Liver (tissue), 9 donors: Measurements from ENCODE around the gene MOGAT3. TPM values are rescaled to one million over a fixed set of nuclear protein-coding genes. Genes with fewer than 3 reads are reported as not detected.

Experiments used
- DNase-seq: peaks from one replicate; pipeline ENCODE4 v3.0.0-alpha.2; 2017; ENCODE audit warnings: low spot score
- H3K27ac ChIP-seq, 2 donors: one replicate each; pipeline ENCODE4 v1.7.0; 2013; ENCODE audit warnings: inconsistent platforms in 2 of 2, low read length in 2 of 2, control low read depth in 1 of 2, low read depth in 1 of 2, mild to moderate bottlenecking in 1 of 2
- H3K27me3 ChIP-seq, 4 donors: one replicate each; pipeline versions ENCODE4 v1.6.1 to v1.7.0; 2013; ENCODE audit warnings: low read length in 3 of 4, inconsistent platforms in 1 of 4, mild to moderate bottlenecking in 1 of 4, moderate library complexity in 1 of 4; ENCODE audit not compliant: control insufficient read depth in 4 of 4, insufficient read depth in 4 of 4
- H3K36me3 ChIP-seq, 4 donors: one replicate each; pipeline versions ENCODE4 v1.6.1 to v1.7.0; 2013; ENCODE audit warnings: low read length in 3 of 4, mild to moderate bottlenecking in 3 of 4, low read depth in 1 of 4, moderate library complexity in 1 of 4; ENCODE audit not compliant: control insufficient read depth in 4 of 4, insufficient read depth in 3 of 4
- H3K4me1 ChIP-seq, 4 donors: one replicate each; pipeline versions ENCODE4 v1.6.1 to v1.7.0; 2013; ENCODE audit warnings: low read length in 3 of 4, mild to moderate bottlenecking in 3 of 4, moderate library complexity in 1 of 4; ENCODE audit not compliant: control insufficient read depth in 4 of 4, insufficient read depth in 4 of 4
- H3K4me3 ChIP-seq, 3 donors: one replicate each; pipeline versions ENCODE4 v1.6.1 to v1.7.0; 2013; ENCODE audit warnings: low read length in 3 of 3, control low read depth in 1 of 3, low read depth in 1 of 3, mild to moderate bottlenecking in 1 of 3
- H3K9ac ChIP-seq, 2 donors: one replicate each; pipeline ENCODE4 v1.7.0; 2013; ENCODE audit warnings: low read length in 2 of 2, mild to moderate bottlenecking in 2 of 2, moderate library complexity in 2 of 2, control low read depth in 1 of 2, low read depth in 1 of 2
- H3K9me3 ChIP-seq, 4 donors: one replicate each; pipeline versions ENCODE4 v1.6.1 to v1.7.0; 2013; ENCODE audit warnings: low read length in 3 of 4; ENCODE audit not compliant: control insufficient read depth in 4 of 4
- FOXA1 ChIP-seq: IDR thresholded peaks from 2 replicates; pipeline ENCODE4 v1.6.1; 2016; ENCODE audit warnings: antibody characterized with exemption
- FOXA2 ChIP-seq: IDR thresholded peaks from 2 replicates; pipeline ENCODE4 v1.6.1; 2016; ENCODE audit warnings: antibody characterized with exemption
- GABPA ChIP-seq, 2 donors: IDR thresholded peaks in 1 of 2; conservative IDR thresholded peaks in 1 of 2; 2 replicates each; pipeline ENCODE4 v1.6.1; 2016; ENCODE audit warnings: antibody characterized with exemption in 2 of 2, mild to moderate bottlenecking in 1 of 2, moderate library complexity in 1 of 2
- HNF4A ChIP-seq, 2 donors: conservative IDR thresholded peaks; 2 replicates each; pipeline ENCODE4 v1.6.1; 2016; ENCODE audit warnings: antibody characterized with exemption in 2 of 2, mild to moderate bottlenecking in 2 of 2
- HNF4G ChIP-seq: IDR thresholded peaks from 2 replicates; pipeline ENCODE4 v1.6.1; 2016; ENCODE audit warnings: antibody characterized with exemption
- NR2F2 ChIP-seq: IDR thresholded peaks from 2 replicates; pipeline ENCODE4 v1.6.1; 2016; ENCODE audit warnings: antibody characterized with exemption
- RAD21 ChIP-seq, 2 donors: IDR thresholded peaks; 2 replicates each; pipeline ENCODE4 v1.6.1; 2016; ENCODE audit warnings: antibody characterized with exemption in 2 of 2, mild to moderate bottlenecking in 2 of 2
- RXRA ChIP-seq, 2 donors: IDR thresholded peaks; 2 replicates each; pipeline ENCODE4 v1.6.1; 2017 to 2018; ENCODE audit warnings: antibody characterized with exemption in 2 of 2, mild to moderate bottlenecking in 1 of 2
- SP1 ChIP-seq: IDR thresholded peaks from 2 replicates; pipeline ENCODE4 v1.6.1; 2018; ENCODE audit warnings: antibody characterized with exemption, mild to moderate bottlenecking
- YY1 ChIP-seq: IDR thresholded peaks from 2 replicates; pipeline ENCODE4 v1.6.1; 2016; ENCODE audit warnings: antibody characterized with exemption, mild to moderate bottlenecking
- WGBS: extraction: QIAGEN DNeasy Blood & Tissue Kit; methylation state at CpG from one replicate; pipeline ENCODE4 v1.1.7; 2013; 5-methylcytosine and 5-hydroxymethylcytosine counted together
- polyA plus RNA-seq, 2 donors: library from polyadenylated mRNA; stranded (reverse) in 1 of 2; unstranded in 1 of 2; fragments of 200-250 nt in 1 of 2; fragments of >200 nt in 1 of 2; fragmentation: Nextera tagmentation in 1 of 2; extraction: Ambion mirVana in 1 of 2; gene quantifications; one replicate each; pipeline versions ENCODE4 v1.2.1 to v1.2.3, GENCODE V29; 2013 to 2015
- total RNA-seq, 2 donors: library from RNA; depleted of rRNA; stranded (reverse); fragments of >200 nt; gene quantifications; one replicate each; pipeline ENCODE4 v1.2.3, GENCODE V29; 2014
- TF ChIP-seq, protein P1 (sequence below): IDR thresholded peaks from 2 replicates; pipeline ENCODE4 v1.6.1; 2016; ENCODE audit warnings: antibody characterized with exemption
- TF ChIP-seq, protein P2 (sequence below): fragments of 150-350 bp; IDR thresholded peaks from 2 replicates; pipeline ENCODE4 v1.5.1; 2017; ENCODE audit warnings: improper control_type of control experiment, low read depth, low read length; ENCODE audit not compliant: missing input control
- donor health status: healthy.
- donor health status: healthy.
- donor health status: healthy.
- donor health status: healthy.
- donor health status: healthy.

MOGAT3 gene
- total and polyA plus RNA-seq, 4 donors = 1.8 to 7.9 (median 3.7) TPM

- TF ChIP-seq RXRA (IDR thresholded peaks at IDR 0.05) = no peak
- no peak for TF ChIP-seq HNF4A (conservative IDR thresholded peaks at IDR 0.05)
- TF ChIP-seq FOXA2 = no peak
Observed at GRCh38 chr7:101245147-101245668, 44.4 kb upstream of the MOGAT3 start (continued).

GRCh38 chr7:101244375-101245146, 43.7 kb upstream of the MOGAT3 start, which contains the start of gene FIS1:
FIS1 (minus strand) TSS chr7:101245081; CDS start chr7:101245004, 77 bp downstream.
- under 1% methylated on average over 45 of the region's 45 CpGs for WGBS

GRCh38 chr7:101243646-101244374, 43.0 kb upstream of the MOGAT3 start:
- peak; percentile 89 for DNase-seq
- 16% methylated on average over 28 of the region's 28 CpGs for WGBS
- peak overlapping the region; percentile 74 to 96 for H3K9ac ChIP-seq
- peak overlapping the region; percentile 98 to 99 for H3K27ac ChIP-seq
- peaks cover 6 to 35% (median 19%) of the 10 kb centered on the region in 4 donors for H3K4me1 ChIP-seq
- peak overlapping the region; percentile 76 to 95 (median 82) for H3K4me3 ChIP-seq
- H3K27me3 ChIP-seq = no peaks in the 10 kb centered on the region
- no peaks in the 10 kb centered on the region for H3K9me3 ChIP-seq
- H3K36me3 ChIP-seq = peaks cover 0 to 8% (median 6%) of the 10 kb centered on the region in 4 donors
- TF ChIP-seq HNF4G = no peak
- peak; percentile 80 to 84 for TF ChIP-seq RAD21 (IDR thresholded peaks at IDR 0.05)

More at GRCh38 chr7:101244375-101245146, 43.7 kb upstream of the MOGAT3 start, which contains the start of gene FIS1:
- H3K36me3 ChIP-seq = peaks cover 0 to 8% (median 5%) of the 10 kb centered on the region in 4 donors
- DNase-seq = peak; percentile 93
- H3K4me3 ChIP-seq = peak within 1 kb of the TSS; percentile 76 to 95 (median 82)
- no peaks in the 10 kb centered on the region for H3K9me3 ChIP-seq
- H3K4me1 ChIP-seq = peaks cover 4 to 28% (median 16%) of the 10 kb centered on the region in 4 donors
- H3K27me3 ChIP-seq = no peaks in the 10 kb centered on the region
- TF ChIP-seq SP1 (peak; percentile 50), YY1 (peak; percentile 91), RAD21 (IDR thresholded peaks at IDR 0.05) (no peak), HNF4A (conservative IDR thresholded peaks at IDR 0.05) (no peak), GABPA (IDR thresholded peaks at IDR 0.05 in 1 of 2, conservative IDR thresholded peaks at IDR 0.05 in 1 of 2) (peak; percentile 85 to 96), FOXA2 (peak; percentile 54), RXRA (IDR thresholded peaks at IDR 0.05) (peak in 1 of 2 donors; percentile 12), FOXA1 (peak; percentile 63), NR2F2 (peak; percentile 6), HNF4G (no peak)
- TF ChIP-seq, protein P1, sequence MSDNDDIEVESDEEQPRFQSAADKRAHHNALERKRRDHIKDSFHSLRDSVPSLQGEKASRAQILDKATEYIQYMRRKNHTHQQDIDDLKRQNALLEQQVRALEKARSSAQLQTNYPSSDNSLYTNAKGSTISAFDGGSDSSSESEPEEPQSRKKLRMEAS = peak; percentile 35
- TF ChIP-seq, protein P2, sequence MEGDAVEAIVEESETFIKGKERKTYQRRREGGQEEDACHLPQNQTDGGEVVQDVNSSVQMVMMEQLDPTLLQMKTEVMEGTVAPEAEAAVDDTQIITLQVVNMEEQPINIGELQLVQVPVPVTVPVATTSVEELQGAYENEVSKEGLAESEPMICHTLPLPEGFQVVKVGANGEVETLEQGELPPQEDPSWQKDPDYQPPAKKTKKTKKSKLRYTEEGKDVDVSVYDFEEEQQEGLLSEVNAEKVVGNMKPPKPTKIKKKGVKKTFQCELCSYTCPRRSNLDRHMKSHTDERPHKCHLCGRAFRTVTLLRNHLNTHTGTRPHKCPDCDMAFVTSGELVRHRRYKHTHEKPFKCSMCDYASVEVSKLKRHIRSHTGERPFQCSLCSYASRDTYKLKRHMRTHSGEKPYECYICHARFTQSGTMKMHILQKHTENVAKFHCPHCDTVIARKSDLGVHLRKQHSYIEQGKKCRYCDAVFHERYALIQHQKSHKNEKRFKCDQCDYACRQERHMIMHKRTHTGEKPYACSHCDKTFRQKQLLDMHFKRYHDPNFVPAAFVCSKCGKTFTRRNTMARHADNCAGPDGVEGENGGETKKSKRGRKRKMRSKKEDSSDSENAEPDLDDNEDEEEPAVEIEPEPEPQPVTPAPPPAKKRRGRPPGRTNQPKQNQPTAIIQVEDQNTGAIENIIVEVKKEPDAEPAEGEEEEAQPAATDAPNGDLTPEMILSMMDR = peak; percentile 82
- peak within 1 kb of the TSS; percentile 98 to 99 for H3K27ac ChIP-seq
- peak within 1 kb of the TSS; percentile 88 to 96 for H3K9ac ChIP-seq
